WERI-Rb-1 (cell line): ENCODE data around the gene KCNJ13.

ENCODE experiments used
- DNase-seq: peaks from one replicate; pipeline ENCODE4 v3.0.0-alpha.2; 2020
- H3K27ac ChIP-seq: fragments of 250-450 bp; sonication (Bioruptor Pico); 2 replicates; pipeline ENCODE4 v1.5.1; 2020; ENCODE audit warnings: mild to moderate bottlenecking, moderate library complexity
- H3K27me3 ChIP-seq: fragments of 250-450 bp; sonication (Bioruptor Pico); 2 replicates; pipeline ENCODE4 v1.5.1; 2021; ENCODE audit warnings: mild to moderate bottlenecking, low read depth, moderate library complexity; ENCODE audit not compliant: insufficient read depth, severe bottlenecking
- H3K36me3 ChIP-seq: fragments of 250-450 bp; sonication (Bioruptor Pico); 2 replicates; pipeline ENCODE4 v1.5.1; 2020; ENCODE audit warnings: mild to moderate bottlenecking, moderate library complexity
- H3K4me3 ChIP-seq: 2 replicates; pipeline ENCODE4 v1.5.1; 2011; ENCODE audit warnings: low read depth, mild to moderate bottlenecking, control low read depth, low read length
- H3K9me3 ChIP-seq: fragments of 250-450 bp; sonication (Bioruptor Pico); 2 replicates; pipeline ENCODE4 v1.5.1; 2021; ENCODE audit warnings: mild to moderate bottlenecking, moderate library complexity; ENCODE audit not compliant: severe bottlenecking
- TF ChIP-seq, protein P1 (sequence below): IDR thresholded peaks from 2 replicates; pipeline ENCODE4 v1.5.1; 2011; ENCODE audit warnings: low read depth, mild to moderate bottlenecking, control low read depth, inconsistent platforms, low read length

Gene KCNJ13

DNA sequence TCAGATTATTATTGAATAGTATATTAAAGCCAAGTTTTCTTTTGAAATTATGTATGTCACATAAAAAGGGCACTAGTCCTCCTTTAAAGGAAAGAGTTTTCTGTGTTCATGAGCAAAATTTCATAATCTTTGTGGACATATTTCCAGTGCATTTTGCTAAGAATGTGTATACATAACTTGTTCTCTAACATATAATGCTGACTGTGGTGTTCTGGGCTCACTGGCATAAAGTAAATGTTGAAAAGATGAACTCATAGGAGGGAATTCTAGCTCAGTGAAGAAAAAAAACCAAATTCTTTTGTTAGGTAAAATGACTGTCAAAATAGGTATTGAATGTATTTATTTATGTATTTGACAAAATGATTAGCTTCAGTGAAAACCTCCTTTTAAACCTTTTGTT, 6.2 kb downstream of the KCNJ13 start:
- H3K27ac ChIP-seq, result no peak overlapping the region
- TF ChIP-seq, protein P1, sequence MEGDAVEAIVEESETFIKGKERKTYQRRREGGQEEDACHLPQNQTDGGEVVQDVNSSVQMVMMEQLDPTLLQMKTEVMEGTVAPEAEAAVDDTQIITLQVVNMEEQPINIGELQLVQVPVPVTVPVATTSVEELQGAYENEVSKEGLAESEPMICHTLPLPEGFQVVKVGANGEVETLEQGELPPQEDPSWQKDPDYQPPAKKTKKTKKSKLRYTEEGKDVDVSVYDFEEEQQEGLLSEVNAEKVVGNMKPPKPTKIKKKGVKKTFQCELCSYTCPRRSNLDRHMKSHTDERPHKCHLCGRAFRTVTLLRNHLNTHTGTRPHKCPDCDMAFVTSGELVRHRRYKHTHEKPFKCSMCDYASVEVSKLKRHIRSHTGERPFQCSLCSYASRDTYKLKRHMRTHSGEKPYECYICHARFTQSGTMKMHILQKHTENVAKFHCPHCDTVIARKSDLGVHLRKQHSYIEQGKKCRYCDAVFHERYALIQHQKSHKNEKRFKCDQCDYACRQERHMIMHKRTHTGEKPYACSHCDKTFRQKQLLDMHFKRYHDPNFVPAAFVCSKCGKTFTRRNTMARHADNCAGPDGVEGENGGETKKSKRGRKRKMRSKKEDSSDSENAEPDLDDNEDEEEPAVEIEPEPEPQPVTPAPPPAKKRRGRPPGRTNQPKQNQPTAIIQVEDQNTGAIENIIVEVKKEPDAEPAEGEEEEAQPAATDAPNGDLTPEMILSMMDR, result no peak
- H3K4me3 ChIP-seq, result no peak overlapping the region
- H3K27me3 ChIP-seq, result no peaks in the 10 kb centered on the region
- peaks cover 21% of the 10 kb centered on the region for H3K36me3 ChIP-seq
- DNase-seq, result no peak
- no peaks in the 10 kb centered on the region for H3K9me3 ChIP-seq

DNA sequence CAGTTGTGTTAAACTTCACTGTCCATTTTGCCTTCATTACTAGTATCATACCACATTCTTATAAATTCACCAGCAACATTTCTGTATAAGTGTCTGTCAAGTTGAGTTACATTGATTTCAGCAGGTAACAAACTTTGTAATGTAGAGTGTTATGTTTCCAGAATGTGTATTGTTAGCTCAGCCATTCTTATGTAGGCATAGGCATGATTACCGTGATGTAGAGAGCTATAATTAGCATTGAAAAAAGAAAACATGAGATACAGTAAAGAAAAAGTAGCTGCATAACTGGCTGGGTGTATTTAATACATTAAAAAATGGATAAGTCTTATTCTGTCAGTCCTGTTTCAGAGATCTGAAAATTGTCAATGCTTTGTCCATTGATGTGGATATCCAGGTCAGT, 8.5 kb downstream of the KCNJ13 start:
- no peak for DNase-seq
- Histone ChIP-seq H3K36me3 (peaks cover 35% of the 10 kb centered on the region), H3K4me3 (no peak overlapping the region), H3K27ac (no peak overlapping the region), H3K9me3 (no peaks in the 10 kb centered on the region), H3K27me3 (no peaks in the 10 kb centered on the region)
- TF ChIP-seq, protein P1, result no peak

DNA sequence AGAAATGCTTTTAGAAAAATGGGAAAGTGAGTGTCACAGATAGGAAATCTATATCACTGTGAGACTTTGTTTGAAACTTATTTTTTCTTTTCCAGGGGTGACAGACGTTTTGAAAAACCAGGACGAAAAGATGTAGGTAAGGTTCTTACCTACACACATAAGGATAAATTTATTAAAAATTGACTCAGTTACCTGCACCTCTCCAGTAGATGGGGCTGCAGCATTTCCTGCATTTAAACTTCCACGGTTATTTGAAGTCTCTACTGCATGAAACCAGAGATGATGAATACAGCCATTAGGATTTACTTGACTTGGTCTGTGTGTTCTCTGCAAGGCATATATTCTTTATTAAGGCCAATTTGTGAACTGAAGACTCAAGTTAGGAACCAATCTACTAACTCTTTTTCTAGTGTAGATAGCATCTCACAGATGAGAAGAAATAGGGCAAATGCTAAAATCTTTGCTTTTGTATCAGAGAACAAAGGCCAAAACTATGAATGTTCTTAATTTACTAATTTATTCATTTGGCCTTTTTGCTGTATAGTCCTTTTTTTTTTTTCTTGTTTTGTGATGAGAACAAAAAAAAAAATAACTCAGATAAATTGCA, 15.0 kb downstream of the KCNJ13 start:
- H3K9me3 ChIP-seq, result no peaks in the 10 kb centered on the region
- peaks cover 40% of the 10 kb centered on the region for H3K36me3 ChIP-seq
- TF ChIP-seq, protein P1, result peak; percentile 38
- DNase-seq, result peak; percentile 29
- no peaks in the 10 kb centered on the region for H3K27me3 ChIP-seq
- H3K27ac ChIP-seq, result no peak overlapping the region
- no peak overlapping the region for H3K4me3 ChIP-seq

DNA sequence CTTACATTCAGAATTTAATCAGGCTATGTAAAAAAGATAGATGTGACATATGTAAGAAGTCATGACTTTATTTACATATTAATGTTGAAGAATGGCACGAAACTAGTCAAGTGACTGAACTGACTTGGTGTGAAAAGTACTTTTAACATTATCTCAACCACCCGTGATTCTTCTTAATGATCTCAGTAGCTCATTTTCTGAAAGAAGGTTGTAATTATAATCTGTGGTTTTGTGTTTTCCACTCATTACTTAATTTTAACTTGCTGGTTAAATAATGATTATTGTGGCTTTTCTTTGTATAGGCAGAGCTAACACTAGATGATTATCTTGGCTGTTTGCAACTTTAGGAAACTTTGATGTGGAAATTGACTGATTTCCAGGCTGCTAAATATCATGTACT, 18.5 kb downstream of the KCNJ13 start:
- H3K27ac ChIP-seq, result no peak overlapping the region
- no peaks in the 10 kb centered on the region for H3K9me3 ChIP-seq
- DNase-seq, result no peak
- H3K27me3 ChIP-seq, result no peaks in the 10 kb centered on the region
- H3K4me3 ChIP-seq, result no peak overlapping the region
- TF ChIP-seq, protein P1, result no peak
- H3K36me3 ChIP-seq, result peaks cover 40% of the 10 kb centered on the region

DNA sequence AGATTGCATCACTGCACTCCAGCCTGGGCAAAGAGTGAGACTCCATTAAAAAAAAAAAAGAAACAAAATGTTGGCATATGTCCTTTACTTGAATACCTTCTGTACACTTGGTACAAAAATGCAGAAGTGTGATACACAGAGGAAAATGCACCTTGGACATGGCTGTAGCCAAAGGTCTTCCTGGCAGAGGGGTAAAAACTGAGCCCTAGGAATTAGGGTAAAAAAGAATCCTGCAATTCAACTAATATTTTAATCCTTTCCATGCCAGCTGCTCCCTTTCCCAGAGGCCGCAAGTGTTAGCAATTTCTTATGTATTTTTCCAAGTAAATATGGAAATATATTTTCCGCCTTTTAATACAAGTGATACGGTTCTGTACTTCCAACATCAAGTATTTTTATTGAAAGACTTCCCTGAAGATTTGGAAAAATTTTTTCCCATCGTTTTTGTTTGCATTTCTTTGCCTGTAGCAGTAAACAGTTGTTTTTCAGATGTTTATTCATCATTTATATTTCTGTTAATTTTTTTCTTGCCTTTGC, 26.2 kb downstream of the KCNJ13 start:
- H3K9me3 ChIP-seq, result no peaks in the 10 kb centered on the region
- no peak overlapping the region for H3K27ac ChIP-seq
- H3K4me3 ChIP-seq, result no peak overlapping the region
- no peak for DNase-seq
- TF ChIP-seq, protein P1, result no peak
- peaks cover 59% of the 10 kb centered on the region for H3K36me3 ChIP-seq
- no peaks in the 10 kb centered on the region for H3K27me3 ChIP-seq

DNA sequence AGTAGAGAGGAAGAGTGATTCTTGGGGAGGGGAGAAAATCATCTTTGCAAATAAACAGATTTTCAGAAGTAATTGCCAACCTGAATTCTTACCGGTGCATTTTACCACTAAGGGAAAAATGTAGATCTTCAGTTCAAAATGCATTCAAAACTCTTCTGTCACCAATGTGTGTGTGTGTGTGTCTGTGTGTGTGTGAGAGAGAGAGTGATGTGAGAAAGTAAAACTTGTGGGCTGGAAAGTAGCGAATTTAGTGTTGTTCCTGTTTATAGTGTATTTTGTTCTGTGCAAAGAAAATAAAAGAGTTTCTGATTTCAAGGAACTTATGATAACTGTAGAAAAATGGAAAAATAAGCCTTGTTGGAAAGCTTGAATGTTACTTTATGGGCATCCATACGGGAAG, 27.0 kb downstream of the KCNJ13 start:
- H3K4me3 ChIP-seq, result no peak overlapping the region
- no peak overlapping the region for H3K27ac ChIP-seq
- H3K9me3 ChIP-seq, result no peaks in the 10 kb centered on the region
- no peak for DNase-seq
- H3K36me3 ChIP-seq, result peaks cover 56% of the 10 kb centered on the region
- TF ChIP-seq, protein P1, result no peak
- H3K27me3 ChIP-seq, result no peaks in the 10 kb centered on the region
